Prostate gland (tissue), 2 donors: ENCODE data around the gene GBP3.
"Not testable (repeated sequence)": the region's sequence is repeated elsewhere in the genome, so short reads cannot be mapped to it uniquely, and the experiment has no call there.

Experiments used
- CTCF ChIP-seq, 4 experiments: fragments of 200-600 bp in 2 of 4; fragments of 450-650 bp in 2 of 4; sonication (generic) in 2 of 4; IDR thresholded peaks; 1 replicate in 3 of 4; 2 replicates in 1 of 4; pipeline ENCODE4 v1.5.1; 2016 to 2019; ENCODE audit warnings: antibody characterized with exemption in 4 of 4, mild to moderate bottlenecking in 2 of 4, moderate library complexity in 2 of 4
- POLR2A ChIP-seq: fragments of 450-650 bp; IDR thresholded peaks from one replicate; pipeline ENCODE4 v1.6.1; 2016; ENCODE audit warnings: antibody characterized with exemption, mild to moderate bottlenecking
- POLR2AphosphoS5 ChIP-seq: sonication (generic); formaldehyde crosslinking; IDR thresholded peaks from one replicate; pipeline ENCODE4 v1.6.1; 2017; ENCODE audit warnings: antibody characterized with exemption

DNA sequence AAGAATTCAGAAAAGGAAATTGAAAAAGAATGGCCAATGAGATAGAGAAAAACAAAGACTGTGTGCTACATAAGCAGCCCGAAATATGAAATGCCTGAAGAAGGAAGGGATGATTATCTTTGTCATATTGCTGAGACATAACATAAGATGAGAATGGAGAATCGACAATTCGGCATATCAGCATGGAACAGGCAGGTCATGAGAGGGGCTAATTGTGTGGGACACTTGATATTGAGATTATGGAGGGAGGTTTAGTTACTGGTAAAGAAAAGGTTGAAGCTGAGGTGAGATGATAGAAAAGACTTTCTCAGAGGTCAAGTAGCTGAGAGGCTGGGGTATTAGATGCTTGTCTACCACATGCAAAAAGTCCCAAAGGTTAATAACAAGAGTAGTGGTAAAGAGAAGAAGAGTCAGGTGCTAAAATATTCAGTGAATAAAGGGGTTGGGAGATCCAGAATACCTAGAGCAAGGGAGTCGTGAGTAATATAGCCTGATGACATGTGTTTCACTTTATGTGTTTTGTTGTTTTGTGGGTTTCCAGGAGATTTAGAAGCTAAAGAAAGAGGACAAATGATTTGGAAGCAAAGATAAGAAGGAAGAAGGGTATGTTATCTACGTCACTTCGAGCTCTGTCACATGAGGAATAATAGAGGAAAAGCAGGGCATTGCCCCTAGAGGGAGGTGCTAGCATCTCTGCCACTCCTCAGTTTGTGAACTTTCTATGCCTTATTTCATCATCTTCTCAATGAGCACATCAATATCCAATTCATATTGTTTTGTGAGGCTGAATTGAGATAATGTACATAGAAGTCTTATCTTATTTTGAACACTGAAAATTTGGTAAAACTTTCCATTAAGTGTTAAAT lies 23.9 kb upstream of the GBP3 start:
- not testable (repeated sequence) for TF ChIP-seq POLR2AphosphoS5; CTCF (IDR thresholded peaks at IDR 0.05); POLR2A
